ENCODE measurements around the gene LAMC3.

LAMC3 gene

GRCh38 chr9:131028221-131028884 is 19.4 kb downstream of the LAMC3 start:
- H3K4me3 ChIP-seq (ENCODE audit: low read length): no peak overlapping the region
- DNase-seq (ENCODE audit: low read depth): no peak
- TF ChIP-seq CTCF (IDR thresholded peaks at IDR 0.05; ENCODE audit: insufficient read depth, low read depth, low read length, missing control alignments): no peak

GRCh38 chr9:131028931-131029573 is 20.1 kb downstream of the LAMC3 start:
- TF ChIP-seq CTCF (IDR thresholded peaks at IDR 0.05; ENCODE audit: insufficient read depth, low read depth, low read length, missing control alignments): no peak
- DNase-seq (ENCODE audit: low read depth): no peak
- H3K4me3 ChIP-seq (ENCODE audit: low read length): no peak overlapping the region

- H3K4me3 ChIP-seq (ENCODE audit: low read length): no peak overlapping the region
- no peak for DNase-seq (ENCODE audit: low read depth)
- TF ChIP-seq CTCF (IDR thresholded peaks at IDR 0.05; ENCODE audit: insufficient read depth, low read depth, low read length, missing control alignments): no peak
Observed at GRCh38 chr9:131029574-131029952, 20.6 kb downstream of the LAMC3 start.

GRCh38 chr9:131030239-131031004 is 21.4 kb downstream of the LAMC3 start:
- DNase-seq (ENCODE audit: low read depth): no peak
- no peak overlapping the region for H3K4me3 ChIP-seq (ENCODE audit: low read length)
- TF ChIP-seq CTCF (IDR thresholded peaks at IDR 0.05; ENCODE audit: insufficient read depth, low read depth, low read length, missing control alignments): no peak

- H3K4me3 ChIP-seq (ENCODE audit: low read length): no peak overlapping the region
- no peak for TF ChIP-seq CTCF (IDR thresholded peaks at IDR 0.05; ENCODE audit: insufficient read depth, low read depth, low read length, missing control alignments)
- no peak for DNase-seq (ENCODE audit: low read depth)
Observed at GRCh38 chr9:131031005-131031641, 22.1 kb downstream of the LAMC3 start.

GRCh38 chr9:131031642-131032005 is 22.6 kb downstream of the LAMC3 start:
- no peak for TF ChIP-seq CTCF (IDR thresholded peaks at IDR 0.05; ENCODE audit: insufficient read depth, low read depth, low read length, missing control alignments)
- no peak for DNase-seq (ENCODE audit: low read depth)
- no peak overlapping the region for H3K4me3 ChIP-seq (ENCODE audit: low read length)

Measured in epithelial cell of esophagus (primary cell).